CD14-positive monocyte (primary cell): Measurements from ENCODE around the gene ZNRF1. TPM values are rescaled to one million over a fixed set of nuclear protein-coding genes. Genes with fewer than 3 reads are reported as not detected.

Source experiments
- DNase-seq, 3 donors: peaks; one replicate each; pipeline ENCODE4 v3.0.0-alpha.2; 2011 to 2022
- H2AFZ ChIP-seq: 2 replicates; pipeline ENCODE4 v1.6.0; 2012; ENCODE audit warnings: mild to moderate bottlenecking, low read depth, low read length, inconsistent platforms; ENCODE audit not compliant: insufficient read depth, poor library complexity, severe bottlenecking
- H3K27ac ChIP-seq, 2 donors: 1 replicate in 1 of 2; 2 replicates in 1 of 2; pipeline ENCODE4 v1.5.1; 2012 to 2013; ENCODE audit warnings: low read length in 2 of 2, control low read depth in 1 of 2, inconsistent platforms in 1 of 2, low read depth in 1 of 2, mild to moderate bottlenecking in 1 of 2
- H3K27me3 ChIP-seq, 2 donors: one replicate each; pipeline versions ENCODE4 v1.6.0 to v1.6.1; 2011 to 2013; ENCODE audit warnings: low read length in 2 of 2; ENCODE audit not compliant: control insufficient read depth in 2 of 2, insufficient read depth in 2 of 2
- H3K36me3 ChIP-seq, 2 donors: replicated peaks in 1 of 2; 1 replicate in 1 of 2; 2 replicates in 1 of 2; pipeline versions ENCODE4 v1.5.1 to v1.6.1; 2012 to 2013; ENCODE audit warnings: low read length in 2 of 2, control low read depth in 1 of 2, inconsistent platforms in 1 of 2, mild to moderate bottlenecking in 1 of 2; ENCODE audit not compliant: insufficient read depth in 2 of 2, control insufficient read depth in 1 of 2
- H3K4me1 ChIP-seq, 2 donors: 1 replicate in 1 of 2; 2 replicates in 1 of 2; pipeline versions ENCODE4 v1.5.1 to v1.6.1; 2012 to 2013; ENCODE audit warnings: low read length in 2 of 2, control low read depth in 1 of 2, inconsistent platforms in 1 of 2, mild to moderate bottlenecking in 1 of 2, moderate library complexity in 1 of 2; ENCODE audit not compliant: insufficient read depth in 2 of 2, control insufficient read depth in 1 of 2
- H3K4me2 ChIP-seq: replicated peaks from 2 replicates; pipeline ENCODE3; 2012; ENCODE audit warnings: low read length, moderate library complexity, mild to moderate bottlenecking; ENCODE audit not compliant: poor library complexity, severe bottlenecking; ENCODE audit errors: extremely low read depth
- H3K4me3 ChIP-seq, 3 experiments: fragments of 200-600 bp in 1 of 3; sonication (generic) in 1 of 3; replicated peaks in 1 of 3; 1 replicate in 2 of 3; 2 replicates in 1 of 3; pipeline ENCODE4 v1.5.1; 2011 to 2013; ENCODE audit warnings: low read length in 3 of 3, mild to moderate bottlenecking in 3 of 3, control low read depth in 2 of 3, low read depth in 2 of 3, inconsistent platforms in 1 of 3, moderate library complexity in 1 of 3
- H3K79me2 ChIP-seq: 2 replicates; pipeline ENCODE4 v1.6.0; 2012; ENCODE audit warnings: mild to moderate bottlenecking, control low read depth, inconsistent platforms, low read length, moderate library complexity; ENCODE audit not compliant: insufficient read depth
- H3K9ac ChIP-seq: 2 replicates; pipeline ENCODE4 v1.6.0; 2017; ENCODE audit warnings: low read length, mild to moderate bottlenecking; ENCODE audit not compliant: insufficient read depth, poor library complexity, severe bottlenecking
- H3K9me3 ChIP-seq, 2 donors: replicated peaks in 1 of 2; 1 replicate in 1 of 2; 2 replicates in 1 of 2; pipeline versions ENCODE4 v1.5.1 to v1.6.1; 2012 to 2013; ENCODE audit warnings: low read length in 2 of 2, control low read depth in 1 of 2; ENCODE audit not compliant: control insufficient read depth in 1 of 2, insufficient read depth in 1 of 2
- H4K20me1 ChIP-seq: 2 replicates; pipeline ENCODE4 v1.6.0; 2012; ENCODE audit warnings: mild to moderate bottlenecking, low read length, control low read depth, moderate library complexity; ENCODE audit not compliant: insufficient read depth
- H3K27ac Mint-ChIP-seq, 7 donors: one replicate each; pipeline ENCODE4 v1.8.0; 2020; ENCODE audit warnings: mild to moderate bottlenecking in 7 of 7, mixed read lengths in 7 of 7, moderate library complexity in 6 of 7, inconsistent platforms in 2 of 7
- H3K27me3 Mint-ChIP-seq, 3 donors: one replicate each; pipeline ENCODE4 v1.8.0; 2021 to 2022; ENCODE audit warnings: low read depth in 3 of 3, mild to moderate bottlenecking in 3 of 3, mixed read lengths in 3 of 3, moderate library complexity in 3 of 3, inconsistent platforms in 1 of 3
- H3K36me3 Mint-ChIP-seq, 2 donors: one replicate each; pipeline ENCODE4 v1.8.0; 2020; ENCODE audit warnings: mixed read lengths in 2 of 2, inconsistent platforms in 1 of 2, mild to moderate bottlenecking in 1 of 2
- H3K4me1 Mint-ChIP-seq: one replicate; pipeline ENCODE4 v1.8.0; 2020; ENCODE audit warnings: mild to moderate bottlenecking, mixed read lengths
- H3K4me3 Mint-ChIP-seq, 2 donors: one replicate each; pipeline ENCODE4 v1.8.0; 2020; ENCODE audit warnings: mild to moderate bottlenecking in 2 of 2, mixed read lengths in 2 of 2, moderate library complexity in 1 of 2
- H3K9me3 Mint-ChIP-seq, 7 donors: one replicate each; pipeline ENCODE4 v1.8.0; 2020 to 2022; ENCODE audit warnings: mixed read lengths in 7 of 7, mild to moderate bottlenecking in 6 of 7, moderate library complexity in 6 of 7, inconsistent platforms in 2 of 7
- WGBS: methylation state at CpG from one replicate; pipeline ENCODE4 v1.1.5; 2013; ENCODE audit warnings: missing lambda C conversion rate; ENCODE audit not compliant: insufficient coverage; 5-methylcytosine and 5-hydroxymethylcytosine counted together
- intact Hi-C, 2 donors: fragments of 100-400 bp; cut with micrococcal nuclease; formaldehyde crosslinking; loops; one replicate each; pipeline versions ENCODE4 v1.15.0 to v1.15.1; 2023
- polyA plus RNA-seq, 3 donors: library from polyadenylated mRNA; depleted of rRNA in 1 of 3; unstranded in 2 of 3; stranded (reverse) in 1 of 3; fragments of 300-500 nt in 2 of 3; fragments of >200 nt in 1 of 3; fragmentation: Illumina TruSeq in 2 of 3; gene quantifications; 1 replicate in 2 of 3; 2 replicates in 1 of 3; pipeline ENCODE4 v1.2.3, GENCODE V29; 2012 to 2021
- TF ChIP-seq, protein P1 (sequence below): fragments of 200-600 bp; IDR thresholded peaks from one replicate; pipeline ENCODE4 v1.8.0; 2022; ENCODE audit warnings: antibody characterized with exemption, mild to moderate bottlenecking

Gene ZNRF1
- polyA plus RNA-seq, 3 donors, result 1.9 to 5.3 (median 4.3) TPM

DNA sequence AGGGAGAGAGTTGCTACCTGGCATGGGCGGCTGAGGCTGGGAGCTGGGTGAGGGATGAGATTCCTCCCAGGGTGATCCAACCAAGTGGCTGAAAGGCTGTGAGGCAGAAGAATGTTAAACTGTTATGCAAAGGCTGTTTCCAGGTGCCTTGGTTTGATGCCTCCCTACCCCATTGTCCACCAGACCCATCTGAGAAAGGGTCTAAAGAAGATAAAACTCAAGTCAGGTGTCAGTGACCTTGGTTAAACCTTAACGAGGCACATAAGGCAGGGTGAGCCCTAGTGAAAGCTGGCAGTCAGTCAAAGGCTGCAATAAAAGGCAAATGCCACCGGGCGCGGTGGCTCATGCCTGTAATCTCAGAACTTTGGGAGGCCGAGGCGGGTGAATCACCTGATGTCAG, 94.0 kb downstream of the ZNRF1 start:
- no peaks in the 10 kb centered on the region for H3K9me3 Mint-ChIP-seq

DNA sequence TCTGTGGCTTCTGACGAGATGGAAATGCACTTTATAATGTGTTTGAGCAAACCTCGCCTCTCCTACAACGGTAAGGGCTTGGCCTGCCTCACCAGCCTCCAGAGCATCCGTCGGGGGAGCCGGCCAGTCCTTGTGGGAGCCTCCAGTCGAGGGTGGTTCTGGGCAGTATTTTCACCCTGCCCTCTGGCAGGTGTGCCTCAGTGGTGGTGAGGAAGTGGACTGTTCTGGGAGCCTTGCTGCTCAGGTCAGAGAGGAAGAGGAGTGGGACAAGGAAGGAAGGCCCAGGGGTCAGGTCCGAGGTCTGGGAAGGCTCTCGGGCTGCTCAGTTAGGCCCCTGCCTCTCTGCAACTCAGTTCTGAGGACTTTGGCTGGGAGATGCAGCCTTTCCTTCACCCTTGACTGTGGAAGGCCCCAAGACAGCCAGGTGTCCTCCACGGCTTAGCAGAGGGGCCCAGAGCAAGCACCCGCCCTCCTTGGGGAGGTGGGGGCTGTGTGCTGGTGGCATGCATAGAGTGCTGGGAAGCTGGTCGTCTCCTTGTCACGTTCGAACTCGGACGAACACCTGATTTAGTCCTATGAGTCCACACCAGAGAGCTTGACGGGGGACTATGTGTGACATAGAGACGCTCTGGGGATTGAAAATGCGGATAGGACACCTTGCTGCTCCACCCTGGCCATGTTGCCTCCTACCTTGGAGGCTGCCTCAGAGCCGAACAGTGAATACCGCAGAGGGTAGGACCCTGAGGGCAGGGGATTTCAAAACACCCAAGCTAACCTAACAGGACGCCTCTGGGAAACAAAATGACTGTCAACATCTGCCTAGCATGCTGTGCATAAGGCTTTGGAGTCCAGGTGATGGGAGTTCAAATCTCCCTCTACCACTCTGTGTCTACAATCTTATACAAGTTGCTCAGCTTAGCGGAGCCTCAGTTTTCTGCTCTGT, 95.0 kb downstream of the ZNRF1 start:
- no peak overlapping the region for H3K4me3 Mint-ChIP-seq
- no peak overlapping the region for H3K27ac Mint-ChIP-seq
- H3K4me1 ChIP-seq, result peaks cover 8 to 12% of the 10 kb centered on the region in 2 donors
- TF ChIP-seq, protein P1, sequence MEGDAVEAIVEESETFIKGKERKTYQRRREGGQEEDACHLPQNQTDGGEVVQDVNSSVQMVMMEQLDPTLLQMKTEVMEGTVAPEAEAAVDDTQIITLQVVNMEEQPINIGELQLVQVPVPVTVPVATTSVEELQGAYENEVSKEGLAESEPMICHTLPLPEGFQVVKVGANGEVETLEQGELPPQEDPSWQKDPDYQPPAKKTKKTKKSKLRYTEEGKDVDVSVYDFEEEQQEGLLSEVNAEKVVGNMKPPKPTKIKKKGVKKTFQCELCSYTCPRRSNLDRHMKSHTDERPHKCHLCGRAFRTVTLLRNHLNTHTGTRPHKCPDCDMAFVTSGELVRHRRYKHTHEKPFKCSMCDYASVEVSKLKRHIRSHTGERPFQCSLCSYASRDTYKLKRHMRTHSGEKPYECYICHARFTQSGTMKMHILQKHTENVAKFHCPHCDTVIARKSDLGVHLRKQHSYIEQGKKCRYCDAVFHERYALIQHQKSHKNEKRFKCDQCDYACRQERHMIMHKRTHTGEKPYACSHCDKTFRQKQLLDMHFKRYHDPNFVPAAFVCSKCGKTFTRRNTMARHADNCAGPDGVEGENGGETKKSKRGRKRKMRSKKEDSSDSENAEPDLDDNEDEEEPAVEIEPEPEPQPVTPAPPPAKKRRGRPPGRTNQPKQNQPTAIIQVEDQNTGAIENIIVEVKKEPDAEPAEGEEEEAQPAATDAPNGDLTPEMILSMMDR, result no peak
- peaks cover 25% of the 10 kb centered on the region for H3K4me1 Mint-ChIP-seq
- no peak for DNase-seq
- H3K4me2 ChIP-seq, result no peak overlapping the region
- H3K27me3 ChIP-seq, result no peaks in the 10 kb centered on the region
- peaks cover 14% of the 10 kb centered on the region for H3K79me2 ChIP-seq
- H2AFZ ChIP-seq, result no peak overlapping the region
- no peaks in the 10 kb centered on the region for H3K9me3 ChIP-seq
- peaks cover 13 to 23% of the 10 kb centered on the region in 2 donors for H3K36me3 Mint-ChIP-seq
- H3K36me3 ChIP-seq, result peaks cover 3 to 8% of the 10 kb centered on the region in 2 donors
- H4K20me1 ChIP-seq, result no peaks in the 10 kb centered on the region
- intact Hi-C loops, result no loop called here
- H3K27ac ChIP-seq, result no peak overlapping the region
- WGBS, result 97% methylated on average over 13 of the region's 23 CpGs
- no peak overlapping the region for H3K9ac ChIP-seq
- H3K4me3 ChIP-seq, result no peak overlapping the region
- peaks cover 2 to 3% (median 2%) of the 10 kb centered on the region in 3 donors for H3K27me3 Mint-ChIP-seq
- H3K9me3 Mint-ChIP-seq, result no peaks in the 10 kb centered on the region

More for the DNA sequence above, 94.0 kb downstream of the ZNRF1 start:
- H3K27ac ChIP-seq, result no peak overlapping the region
- H3K27ac Mint-ChIP-seq, result peak overlapping the region in 1 of 7 donors; percentile 22
- H3K27me3 ChIP-seq, result no peaks in the 10 kb centered on the region
- peaks cover 3 to 8% of the 10 kb centered on the region in 2 donors for H3K36me3 ChIP-seq
- peaks cover 10 to 12% of the 10 kb centered on the region in 2 donors for H3K4me1 ChIP-seq
- H3K4me1 Mint-ChIP-seq, result peaks cover 30% of the 10 kb centered on the region
- H3K36me3 Mint-ChIP-seq, result peaks cover 12 to 23% of the 10 kb centered on the region in 2 donors
- WGBS, result 17% methylated on average over 1 of the region's 7 CpGs
- H4K20me1 ChIP-seq, result no peaks in the 10 kb centered on the region
- H3K4me3 Mint-ChIP-seq, result no peak overlapping the region
- peaks cover 18% of the 10 kb centered on the region for H3K79me2 ChIP-seq
- DNase-seq, result no peak
- intact Hi-C loops, result no loop called here
- no peak overlapping the region for H2AFZ ChIP-seq
- H3K4me2 ChIP-seq, result no peak overlapping the region
- H3K27me3 Mint-ChIP-seq, result peaks cover 2 to 3% (median 2%) of the 10 kb centered on the region in 3 donors
- no peak overlapping the region for H3K4me3 ChIP-seq
- TF ChIP-seq, protein P1, result no peak
- H3K9ac ChIP-seq, result no peak overlapping the region
- H3K9me3 ChIP-seq, result no peaks in the 10 kb centered on the region
